ENCODE results near the gene MCHR1.

GRCh38 chr22:40685406-40685805 is 6.1 kb downstream of the MCHR1 start:
- no peak for TF ChIP-seq CTCF (IDR thresholded peaks at IDR 0.05; ENCODE audit: low read depth, low read length)
- no peak for TF ChIP-seq EZH2phosphoT487 (IDR thresholded peaks at IDR 0.05; ENCODE audit: low read depth)

Data from OCI-LY3 (cell line).